Measurements from ENCODE around the gene THOC6.

DNA sequence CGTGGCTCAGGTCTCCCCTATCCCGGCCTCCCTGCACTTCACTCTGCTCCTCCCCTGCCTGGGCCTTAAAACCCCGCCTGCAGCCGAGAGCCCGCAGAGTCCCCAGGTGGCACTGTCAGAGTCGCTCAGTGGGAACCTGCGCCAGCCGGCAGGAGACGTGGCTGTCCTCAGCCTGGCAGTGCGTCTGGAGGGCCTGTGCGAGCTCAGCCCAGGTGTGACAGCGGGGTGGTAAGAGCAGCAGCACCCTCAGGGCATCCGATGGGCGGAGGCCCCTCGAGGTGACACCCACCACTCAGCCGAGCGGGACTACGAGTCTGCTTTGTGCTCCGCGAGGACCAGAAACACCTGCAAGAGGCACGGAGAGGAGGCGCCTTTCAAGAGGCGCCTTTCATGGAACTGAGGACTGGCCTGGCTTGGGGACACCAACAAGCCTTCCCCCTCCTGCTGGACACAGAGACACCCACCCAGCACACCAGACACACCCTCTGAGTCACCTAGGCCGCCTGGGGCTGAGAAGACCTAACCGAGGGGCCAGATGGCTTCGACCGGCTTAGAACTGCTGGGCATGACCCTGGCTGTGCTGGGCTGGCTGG, 10.9 kb upstream of the THOC6 start, which contains the start of gene CLDN9:
- TF ChIP-seq SUZ12 (IDR thresholded peaks at IDR 0.05; ENCODE audit: extremely low read depth, insufficient read depth, insufficient read length), result no peak
- no peak for TF ChIP-seq YY1 (IDR thresholded peaks at IDR 0.05; ENCODE audit: insufficient read depth, insufficient read length)

Measured in NT2/D1 (cell line).